Prostate gland (tissue), 2 donors: ENCODE data around the gene SH3GL3.

Experiments used
- POLR2A ChIP-seq: fragments of 450-650 bp; IDR thresholded peaks from one replicate; pipeline ENCODE4 v1.6.1; 2016; ENCODE audit warnings: antibody characterized with exemption, mild to moderate bottlenecking
- TF ChIP-seq, protein P1 (sequence below), 4 experiments: fragments of 200-600 bp in 2 of 4; fragments of 450-650 bp in 2 of 4; sonication (generic) in 2 of 4; IDR thresholded peaks; 1 replicate in 3 of 4; 2 replicates in 1 of 4; pipeline ENCODE4 v1.5.1; 2016 to 2019; ENCODE audit warnings: antibody characterized with exemption in 4 of 4, mild to moderate bottlenecking in 2 of 4, moderate library complexity in 2 of 4

DNA sequence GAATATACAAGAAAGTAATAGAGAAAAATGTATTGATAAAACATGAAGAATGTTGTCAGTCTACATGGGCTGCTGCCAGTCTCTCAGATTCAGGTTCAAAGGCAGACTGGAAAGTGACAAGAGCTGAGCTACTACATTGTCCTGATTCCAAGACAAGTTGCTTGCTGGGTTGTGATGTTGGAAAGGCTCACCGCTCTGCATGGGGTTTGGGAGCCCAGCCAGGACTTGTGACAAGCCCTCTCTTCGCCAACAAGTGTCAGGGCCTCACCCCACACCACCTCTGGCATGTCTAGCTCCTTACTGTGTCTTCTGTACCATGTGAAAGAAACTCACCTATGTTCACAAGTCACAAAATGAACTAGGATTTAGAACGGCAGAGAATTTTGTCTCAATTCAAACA lies 43.0 kb upstream of the SH3GL3 start:
- no peak for TF ChIP-seq POLR2A
- TF ChIP-seq, protein P1, sequence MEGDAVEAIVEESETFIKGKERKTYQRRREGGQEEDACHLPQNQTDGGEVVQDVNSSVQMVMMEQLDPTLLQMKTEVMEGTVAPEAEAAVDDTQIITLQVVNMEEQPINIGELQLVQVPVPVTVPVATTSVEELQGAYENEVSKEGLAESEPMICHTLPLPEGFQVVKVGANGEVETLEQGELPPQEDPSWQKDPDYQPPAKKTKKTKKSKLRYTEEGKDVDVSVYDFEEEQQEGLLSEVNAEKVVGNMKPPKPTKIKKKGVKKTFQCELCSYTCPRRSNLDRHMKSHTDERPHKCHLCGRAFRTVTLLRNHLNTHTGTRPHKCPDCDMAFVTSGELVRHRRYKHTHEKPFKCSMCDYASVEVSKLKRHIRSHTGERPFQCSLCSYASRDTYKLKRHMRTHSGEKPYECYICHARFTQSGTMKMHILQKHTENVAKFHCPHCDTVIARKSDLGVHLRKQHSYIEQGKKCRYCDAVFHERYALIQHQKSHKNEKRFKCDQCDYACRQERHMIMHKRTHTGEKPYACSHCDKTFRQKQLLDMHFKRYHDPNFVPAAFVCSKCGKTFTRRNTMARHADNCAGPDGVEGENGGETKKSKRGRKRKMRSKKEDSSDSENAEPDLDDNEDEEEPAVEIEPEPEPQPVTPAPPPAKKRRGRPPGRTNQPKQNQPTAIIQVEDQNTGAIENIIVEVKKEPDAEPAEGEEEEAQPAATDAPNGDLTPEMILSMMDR (IDR thresholded peaks at IDR 0.05), result no peak
